ENCODE results near the gene SLC6A5.

Gene SLC6A5

DNA sequence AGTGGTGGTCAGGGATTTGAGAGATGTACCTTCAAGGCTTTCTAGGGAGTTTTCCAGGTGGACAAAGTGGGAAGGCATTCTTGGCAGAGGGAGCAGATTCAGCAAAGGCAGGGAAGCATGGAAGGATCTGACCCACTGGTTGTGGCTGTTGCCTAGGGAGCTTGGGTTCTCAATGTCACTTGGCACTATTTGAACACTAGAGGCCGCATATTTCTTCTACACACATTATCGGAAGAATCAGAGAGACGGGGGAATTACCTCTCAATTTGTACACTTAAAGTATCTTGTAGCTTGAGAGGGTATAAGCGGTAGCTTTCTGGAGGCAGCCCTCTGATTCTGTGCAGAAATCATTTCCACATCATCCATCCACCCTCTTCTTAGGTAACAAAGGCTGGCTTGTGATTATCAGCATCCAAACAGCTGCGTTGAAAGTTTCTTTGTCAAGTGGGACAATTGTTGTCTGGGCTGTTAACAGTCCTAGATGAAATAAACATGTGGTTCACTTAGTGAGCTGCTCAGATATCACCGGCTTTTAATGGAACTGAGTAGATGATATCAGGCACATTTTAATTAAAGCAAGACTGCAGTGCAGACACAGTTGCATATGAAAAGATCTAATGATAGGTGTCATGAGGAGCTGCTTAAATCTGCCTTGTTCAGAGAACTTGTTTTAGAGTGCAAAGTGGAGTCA, 72.6 kb downstream of the SLC6A5 start:
- H3K36me3 ChIP-seq (replicated peaks in 1 of 2; ENCODE audit: control insufficient read depth in 2 of 2, insufficient read depth in 2 of 2, low read length in 2 of 2) = no peaks in the 10 kb centered on the region
- no peak for DNase-seq (ENCODE audit: low spot score)
- H3K4me3 ChIP-seq (ENCODE audit: low read length in 2 of 2) = no peak overlapping the region
- peaks cover 3 to 10% of the 10 kb centered on the region in 2 donors for H3K4me1 ChIP-seq (ENCODE audit: control insufficient read depth in 2 of 2, insufficient read depth in 1 of 2, low read depth in 1 of 2, low read length in 2 of 2)
- H2AFZ ChIP-seq (ENCODE audit: low read length) = no peak overlapping the region
- no peak overlapping the region for H2BK120ac ChIP-seq (ENCODE audit: low read depth, low read length)
- WGBS, 2 donors (ENCODE audit: extremely low coverage in 2 of 2, insufficient read length in 2 of 2, insufficient replicate concordance in 1 of 2) = no CpG with 5 or more reads among the region's 6 CpGs
- no peak overlapping the region for H3K27ac ChIP-seq (replicated peaks; ENCODE audit: low read length)
- H3K9ac ChIP-seq (ENCODE audit: low read depth, low read length, poor library complexity) = no peak overlapping the region
- no peak overlapping the region for H3K14ac ChIP-seq (ENCODE audit: low read length)
- peaks cover 17 to 73% (median 51%) of the 10 kb centered on the region in 3 experiments for H3K27me3 ChIP-seq (ENCODE audit: control insufficient read depth in 3 of 3, insufficient read depth in 3 of 3, low read depth in 1 of 3, low read length in 3 of 3)
- H3K9me3 ChIP-seq (replicated peaks in 1 of 2; ENCODE audit: control insufficient read depth in 2 of 2, insufficient read depth in 1 of 2, low read depth in 1 of 2, low read length in 2 of 2) = no peaks in the 10 kb centered on the region
- no peak overlapping the region for H2AK5ac ChIP-seq (ENCODE audit: low read depth, low read length)
- no peak overlapping the region for H2BK15ac ChIP-seq (ENCODE audit: low read length)
- no peak overlapping the region for H3K4ac ChIP-seq (ENCODE audit: low read length)
- no peak overlapping the region for H2BK12ac ChIP-seq (ENCODE audit: low read length)
- no peak overlapping the region for H3K4me2 ChIP-seq (ENCODE audit: insufficient read depth, low read length, poor library complexity, severe bottlenecking)
- H4K8ac ChIP-seq (ENCODE audit: low read depth, low read length) = no peak overlapping the region
- no peaks in the 10 kb centered on the region for H3K79me1 ChIP-seq (ENCODE audit: low read depth, low read length)
- no peak overlapping the region for H3K18ac ChIP-seq (ENCODE audit: low read length)
- no peak overlapping the region for H4K91ac ChIP-seq (ENCODE audit: low read depth, low read length, poor library complexity)
- no peak overlapping the region for H2BK5ac ChIP-seq (ENCODE audit: low read length)
- H3K23ac ChIP-seq (ENCODE audit: low read depth, low read length, poor library complexity) = no peak overlapping the region

DNA sequence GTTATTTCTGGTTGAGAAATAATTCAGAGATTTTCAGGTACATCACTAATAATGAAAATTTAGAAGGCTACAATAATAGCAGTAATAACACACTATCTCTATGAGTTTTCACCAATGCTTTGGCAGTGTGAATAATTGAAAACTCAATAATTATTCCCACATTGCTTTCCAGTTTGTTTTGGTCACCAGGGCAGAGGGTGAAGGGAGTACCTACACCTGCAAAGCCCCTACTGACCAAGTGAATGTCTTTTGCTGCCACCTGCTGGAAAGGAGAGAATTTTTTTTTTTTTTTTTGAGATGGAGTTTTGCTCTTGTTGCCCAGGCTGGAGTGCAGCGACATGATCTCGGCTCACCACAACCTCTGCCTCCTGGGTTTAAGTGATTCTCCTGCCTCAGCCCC, 73.2 kb downstream of the SLC6A5 start:
- Histone ChIP-seq H2AFZ (ENCODE audit: low read length) (no peak overlapping the region), H3K36me3 (replicated peaks in 1 of 2; ENCODE audit: control insufficient read depth in 2 of 2, insufficient read depth in 2 of 2, low read length in 2 of 2) (no peaks in the 10 kb centered on the region), H2AK5ac (ENCODE audit: low read depth, low read length) (no peak overlapping the region), H3K4me1 (ENCODE audit: control insufficient read depth in 2 of 2, insufficient read depth in 1 of 2, low read depth in 1 of 2, low read length in 2 of 2) (peaks cover 3 to 10% of the 10 kb centered on the region in 2 donors), H4K91ac (ENCODE audit: low read depth, low read length, poor library complexity) (no peak overlapping the region), H3K4ac (ENCODE audit: low read length) (no peak overlapping the region), H3K18ac (ENCODE audit: low read length) (no peak overlapping the region), H3K23ac (ENCODE audit: low read depth, low read length, poor library complexity) (no peak overlapping the region), H3K27me3 (ENCODE audit: control insufficient read depth in 3 of 3, insufficient read depth in 3 of 3, low read depth in 1 of 3, low read length in 3 of 3) (peaks cover 17 to 67% (median 47%) of the 10 kb centered on the region in 3 experiments), H3K27ac (replicated peaks; ENCODE audit: low read length) (no peak overlapping the region), H2BK5ac (ENCODE audit: low read length) (no peak overlapping the region), H2BK15ac (ENCODE audit: low read length) (no peak overlapping the region), H3K4me2 (ENCODE audit: insufficient read depth, low read length, poor library complexity, severe bottlenecking) (no peak overlapping the region), H3K4me3 (ENCODE audit: low read length in 2 of 2) (no peak overlapping the region), H3K79me1 (ENCODE audit: low read depth, low read length) (no peaks in the 10 kb centered on the region), H4K8ac (ENCODE audit: low read depth, low read length) (no peak overlapping the region), H2BK12ac (ENCODE audit: low read length) (no peak overlapping the region), H3K9ac (ENCODE audit: low read depth, low read length, poor library complexity) (no peak overlapping the region), H3K14ac (ENCODE audit: low read length) (no peak overlapping the region), H2BK120ac (ENCODE audit: low read depth, low read length) (no peak overlapping the region), H3K9me3 (replicated peaks in 1 of 2; ENCODE audit: control insufficient read depth in 2 of 2, insufficient read depth in 1 of 2, low read depth in 1 of 2, low read length in 2 of 2) (no peaks in the 10 kb centered on the region)
- DNase-seq (ENCODE audit: low spot score) = no peak
- no CpG with 5 or more reads among the region's 2 CpGs for WGBS, 2 donors (ENCODE audit: extremely low coverage in 2 of 2, insufficient read length in 2 of 2, insufficient replicate concordance in 1 of 2)

- no peak overlapping the region for H3K4ac ChIP-seq (ENCODE audit: low read length)
- H2AK5ac ChIP-seq (ENCODE audit: low read depth, low read length) = no peak overlapping the region
- peaks cover 0 to 2% of the 10 kb centered on the region in 2 donors for H3K9me3 ChIP-seq (replicated peaks in 1 of 2; ENCODE audit: control insufficient read depth in 2 of 2, insufficient read depth in 1 of 2, low read depth in 1 of 2, low read length in 2 of 2)
- H3K4me1 ChIP-seq (ENCODE audit: control insufficient read depth in 2 of 2, insufficient read depth in 1 of 2, low read depth in 1 of 2, low read length in 2 of 2) = no peaks in the 10 kb centered on the region
- no peak overlapping the region for H3K14ac ChIP-seq (ENCODE audit: low read length)
- H2BK15ac ChIP-seq (ENCODE audit: low read length) = no peak overlapping the region
- H3K27me3 ChIP-seq (ENCODE audit: control insufficient read depth in 3 of 3, insufficient read depth in 3 of 3, low read depth in 1 of 3, low read length in 3 of 3) = peaks cover 0 to 28% (median 7%) of the 10 kb centered on the region in 3 experiments
- H4K91ac ChIP-seq (ENCODE audit: low read depth, low read length, poor library complexity) = no peak overlapping the region
- H3K79me1 ChIP-seq (ENCODE audit: low read depth, low read length) = no peaks in the 10 kb centered on the region
- no peak for DNase-seq (ENCODE audit: low spot score)
- no peak overlapping the region for H3K27ac ChIP-seq (replicated peaks; ENCODE audit: low read length)
- no peak overlapping the region for H3K4me2 ChIP-seq (ENCODE audit: insufficient read depth, low read length, poor library complexity, severe bottlenecking)
- H3K4me3 ChIP-seq (ENCODE audit: low read length in 2 of 2) = no peak overlapping the region
- no peaks in the 10 kb centered on the region for H3K36me3 ChIP-seq (replicated peaks in 1 of 2; ENCODE audit: control insufficient read depth in 2 of 2, insufficient read depth in 2 of 2, low read length in 2 of 2)
- H3K23ac ChIP-seq (ENCODE audit: low read depth, low read length, poor library complexity) = no peak overlapping the region
- no peak overlapping the region for H4K8ac ChIP-seq (ENCODE audit: low read depth, low read length)
- H2BK12ac ChIP-seq (ENCODE audit: low read length) = no peak overlapping the region
- WGBS, 2 donors (ENCODE audit: extremely low coverage in 2 of 2, insufficient read length in 2 of 2, insufficient replicate concordance in 1 of 2) = no CpG with 5 or more reads among the region's 2 CpGs
- H2AFZ ChIP-seq (ENCODE audit: low read length) = no peak overlapping the region
- no peak overlapping the region for H2BK5ac ChIP-seq (ENCODE audit: low read length)
- H3K18ac ChIP-seq (ENCODE audit: low read length) = no peak overlapping the region
- no peak overlapping the region for H2BK120ac ChIP-seq (ENCODE audit: low read depth, low read length)
- no peak overlapping the region for H3K9ac ChIP-seq (ENCODE audit: low read depth, low read length, poor library complexity)
Measured at GRCh38 chr11:20676658-20677057, 77.2 kb downstream of the SLC6A5 start.

DNA sequence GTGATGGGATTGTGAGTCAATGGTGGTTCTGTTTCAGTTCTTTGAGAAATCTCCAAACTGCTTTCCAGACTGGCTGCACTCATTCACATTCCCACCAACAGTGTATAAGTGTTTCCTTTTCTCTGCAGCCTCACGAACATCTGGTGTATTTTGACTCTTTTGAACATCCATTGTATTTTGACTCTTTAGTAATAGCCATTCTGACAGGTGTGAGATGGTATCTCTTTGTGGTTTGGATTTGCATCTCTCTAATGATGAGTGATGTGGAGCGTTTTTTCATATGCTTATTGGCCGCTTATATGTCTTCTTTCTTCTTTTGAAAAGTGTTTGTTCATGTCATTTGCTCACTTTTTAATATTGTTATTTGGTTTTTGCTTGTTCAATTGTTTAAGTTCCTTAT, 89.4 kb downstream of the SLC6A5 start:
- no peak overlapping the region for H3K27ac ChIP-seq (replicated peaks; ENCODE audit: low read length)
- no peaks in the 10 kb centered on the region for H3K79me1 ChIP-seq (ENCODE audit: low read depth, low read length)
- H3K36me3 ChIP-seq (replicated peaks in 1 of 2; ENCODE audit: control insufficient read depth in 2 of 2, insufficient read depth in 2 of 2, low read length in 2 of 2) = no peaks in the 10 kb centered on the region
- no peak overlapping the region for H2AFZ ChIP-seq (ENCODE audit: low read length)
- H4K91ac ChIP-seq (ENCODE audit: low read depth, low read length, poor library complexity) = no peak overlapping the region
- DNase-seq (ENCODE audit: low spot score) = no peak
- no peaks in the 10 kb centered on the region for H3K27me3 ChIP-seq (ENCODE audit: control insufficient read depth in 3 of 3, insufficient read depth in 3 of 3, low read depth in 1 of 3, low read length in 3 of 3)
- no peak overlapping the region for H3K9ac ChIP-seq (ENCODE audit: low read depth, low read length, poor library complexity)
- H3K9me3 ChIP-seq (replicated peaks in 1 of 2; ENCODE audit: control insufficient read depth in 2 of 2, insufficient read depth in 1 of 2, low read depth in 1 of 2, low read length in 2 of 2) = no peaks in the 10 kb centered on the region
- H3K4me2 ChIP-seq (ENCODE audit: insufficient read depth, low read length, poor library complexity, severe bottlenecking) = no peak overlapping the region
- H2BK15ac ChIP-seq (ENCODE audit: low read length) = no peak overlapping the region
- H3K4ac ChIP-seq (ENCODE audit: low read length) = no peak overlapping the region
- no peak overlapping the region for H3K14ac ChIP-seq (ENCODE audit: low read length)
- no peak overlapping the region for H3K18ac ChIP-seq (ENCODE audit: low read length)
- H3K23ac ChIP-seq (ENCODE audit: low read depth, low read length, poor library complexity) = no peak overlapping the region
- H2BK5ac ChIP-seq (ENCODE audit: low read length) = no peak overlapping the region
- H4K8ac ChIP-seq (ENCODE audit: low read depth, low read length) = no peak overlapping the region
- no peaks in the 10 kb centered on the region for H3K4me1 ChIP-seq (ENCODE audit: control insufficient read depth in 2 of 2, insufficient read depth in 1 of 2, low read depth in 1 of 2, low read length in 2 of 2)
- no CpG with 5 or more reads among the region's 3 CpGs for WGBS, 2 donors (ENCODE audit: extremely low coverage in 2 of 2, insufficient read length in 2 of 2, insufficient replicate concordance in 1 of 2)
- H2BK12ac ChIP-seq (ENCODE audit: low read length) = no peak overlapping the region
- no peak overlapping the region for H3K4me3 ChIP-seq (ENCODE audit: low read length in 2 of 2)
- no peak overlapping the region for H2AK5ac ChIP-seq (ENCODE audit: low read depth, low read length)
- H2BK120ac ChIP-seq (ENCODE audit: low read depth, low read length) = no peak overlapping the region

All from neuronal stem cell (in vitro differentiated cells).